HG02981 (cell line): Measurements from ENCODE around the gene NIPAL1.
"Not testable (repeated sequence)": the region's sequence is repeated elsewhere in the genome, so short reads cannot be mapped to it uniquely, and the experiment has no call there.

Experiments used
- ATAC-seq: cut with Tn5 transposase; IDR thresholded peaks from one replicate; pipeline ENCODE4 v1.9.1; 2021; ENCODE audit warnings: mild to moderate bottlenecking, moderate library complexity; ENCODE audit not compliant: unreplicated experiment

NIPAL1 gene

GRCh38 chr4:48016141-48017107 lies at the start of gene NIPAL1, which contains the start of gene CNGA1:
NIPAL1 (plus strand) TSS chr4:48016772; CDS start chr4:48016840, 68 bp downstream.
CNGA1 (minus strand) TSS chr4:48016681; CDS start chr4:47952689, 63,992 bp downstream.
- ATAC-seq, result peak; percentile 85

DNA sequence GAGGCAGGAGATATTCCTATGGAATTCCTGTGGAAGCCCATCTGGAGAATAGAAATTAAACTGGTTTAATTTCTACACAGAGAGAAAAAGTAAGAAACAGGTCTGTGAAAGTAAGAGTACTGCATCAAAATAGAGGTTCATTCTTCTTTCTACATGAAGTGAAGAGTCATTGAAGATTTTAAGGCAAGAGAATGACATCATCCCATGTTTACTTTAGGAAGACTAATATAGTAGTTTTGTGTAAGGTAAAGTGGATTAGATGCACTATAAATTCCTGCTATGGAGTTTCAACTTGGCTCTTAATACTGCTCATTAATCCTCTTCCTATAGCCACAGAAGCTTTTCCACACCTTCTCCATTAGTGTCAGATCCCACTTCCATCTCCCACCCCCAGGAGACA lies 47.7 kb upstream of the NIPAL1 start:
- no peak for ATAC-seq

- ATAC-seq, result peak; percentile 50
Observed at GRCh38 chr4:47972181-47972580, 44.4 kb upstream of the NIPAL1 start.

DNA sequence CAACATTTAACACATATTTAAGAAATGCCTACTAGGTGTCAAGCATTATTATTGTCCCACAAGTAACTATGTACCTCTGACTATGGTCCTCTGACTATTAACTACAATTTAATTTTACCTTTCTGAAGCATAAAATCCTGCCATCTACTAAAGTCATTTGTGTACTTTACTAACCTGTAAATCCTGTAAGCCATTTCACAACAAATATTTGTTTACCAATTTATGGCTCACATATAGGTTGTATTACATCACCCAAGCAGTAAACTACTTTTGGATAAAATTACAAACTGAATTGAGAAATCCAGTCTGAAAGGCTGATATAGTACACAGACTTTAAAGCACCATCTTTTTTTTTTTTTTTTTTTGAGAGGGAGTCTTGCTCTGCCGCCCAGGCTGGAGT lies 43.9 kb upstream of the NIPAL1 start:
- no peak for ATAC-seq

GRCh38 chr4:47974566-47974965 lies 42.0 kb upstream of the NIPAL1 start:
- ATAC-seq, result no peak

DNA sequence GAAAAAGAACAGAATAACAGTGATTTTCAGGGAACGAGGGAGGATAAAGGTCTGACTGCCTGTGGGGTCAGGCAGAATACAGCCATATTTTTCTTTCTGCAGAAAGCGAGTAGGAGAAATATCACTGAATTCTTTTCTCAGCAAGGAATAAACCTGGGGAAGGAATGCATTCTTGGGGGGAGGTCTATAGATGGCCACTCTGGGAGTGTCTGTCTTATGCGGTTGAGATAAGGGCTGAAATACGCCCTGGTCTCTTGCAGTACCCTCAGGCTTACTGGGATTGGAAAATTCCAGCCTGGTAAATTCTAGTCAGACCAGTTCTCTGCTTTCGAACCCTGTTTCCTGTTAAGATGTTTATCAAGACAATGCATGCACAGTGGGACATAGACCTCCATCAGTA lies 26.4 kb upstream of the NIPAL1 start:
- ATAC-seq, result no peak

- not testable (repeated sequence) for ATAC-seq
Observed at GRCh38 chr4:47992475-47992874, 24.1 kb upstream of the NIPAL1 start.

- ATAC-seq, result no peak
Observed at GRCh38 chr4:47996021-47996420, 20.6 kb upstream of the NIPAL1 start.

GRCh38 chr4:48002267-48002666 lies 14.3 kb upstream of the NIPAL1 start:
- no peak for ATAC-seq

GRCh38 chr4:48003568-48003967 lies 13.0 kb upstream of the NIPAL1 start:
- not testable (repeated sequence) for ATAC-seq

DNA sequence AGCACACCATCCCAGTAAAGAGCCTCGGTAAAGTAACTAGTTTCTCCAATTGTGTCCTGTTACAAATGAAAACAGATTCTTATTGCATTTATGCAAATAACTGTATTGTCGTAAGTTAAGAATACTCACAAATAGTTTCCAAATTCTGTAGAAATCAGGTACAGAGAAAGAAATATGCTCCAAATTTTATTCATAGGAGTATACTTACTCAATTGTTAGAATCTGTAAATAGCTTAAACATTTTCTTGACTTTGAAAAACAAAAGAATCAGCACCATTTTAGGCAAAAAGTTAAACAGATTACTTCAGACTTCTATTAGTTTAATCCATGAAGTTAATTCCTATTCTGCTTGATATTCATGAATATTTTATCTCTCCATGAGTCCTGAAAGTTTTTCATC lies 10.8 kb upstream of the NIPAL1 start:
- no peak for ATAC-seq

DNA sequence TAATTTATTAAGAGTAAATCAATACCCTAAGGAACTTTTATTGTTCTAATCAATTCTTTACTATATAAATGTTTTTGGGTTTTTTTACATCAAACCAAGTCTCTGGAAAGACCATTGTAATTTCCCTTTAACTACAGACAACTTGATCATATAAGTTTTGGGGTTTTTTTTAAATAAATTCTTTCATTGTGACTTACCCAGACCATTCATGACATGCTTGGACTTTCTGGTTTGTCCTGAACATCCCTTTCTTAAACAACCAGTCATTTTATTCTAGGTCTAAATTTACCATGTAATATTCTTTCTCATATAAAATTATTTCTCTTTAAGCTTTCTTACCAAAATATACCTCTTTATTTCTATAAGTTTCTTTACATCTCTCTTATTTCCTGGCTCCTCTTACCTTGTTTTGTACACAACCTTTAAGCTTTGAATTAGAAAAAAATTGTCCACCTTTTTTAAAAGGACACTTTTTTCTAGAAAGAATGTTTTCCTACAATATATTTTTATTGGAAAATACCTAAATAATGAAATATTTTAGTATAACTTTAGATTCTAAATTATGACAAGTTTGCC lies 8.5 kb upstream of the NIPAL1 start:
- ATAC-seq, result no peak

- not testable (repeated sequence) for ATAC-seq
Observed at GRCh38 chr4:48010906-48011305, 5.7 kb upstream of the NIPAL1 start.

GRCh38 chr4:48011722-48012121 lies 4.8 kb upstream of the NIPAL1 start:
- ATAC-seq, result no peak

- ATAC-seq, result no peak
Observed at GRCh38 chr4:48012824-48013223, 3.7 kb upstream of the NIPAL1 start.

- ATAC-seq, result no peak
Observed at GRCh38 chr4:48015216-48015615, 1.4 kb upstream of the NIPAL1 start.

DNA sequence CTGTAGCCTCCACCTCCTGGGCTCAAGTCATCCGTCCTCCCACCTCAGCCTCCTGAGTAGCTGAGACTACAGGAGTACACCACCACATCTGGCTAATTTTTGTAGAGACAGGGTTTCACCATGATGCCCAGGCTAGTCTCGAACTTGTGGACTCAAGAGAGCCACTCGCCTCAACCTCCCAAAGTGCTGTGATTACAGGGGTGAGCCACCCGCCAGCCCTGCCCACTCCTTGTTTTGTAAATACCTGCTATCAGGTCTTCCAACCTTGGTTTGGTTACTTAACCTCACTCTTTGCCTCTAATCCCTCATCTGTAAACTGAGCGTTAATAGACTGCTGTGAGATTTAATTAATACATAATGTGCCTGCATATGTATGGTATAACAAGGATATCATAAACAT lies 894 bp upstream of the NIPAL1 start:
- no peak for ATAC-seq

- ATAC-seq, result no peak
Observed at GRCh38 chr4:48017108-48017571, 568 bp downstream of the NIPAL1 start.

DNA sequence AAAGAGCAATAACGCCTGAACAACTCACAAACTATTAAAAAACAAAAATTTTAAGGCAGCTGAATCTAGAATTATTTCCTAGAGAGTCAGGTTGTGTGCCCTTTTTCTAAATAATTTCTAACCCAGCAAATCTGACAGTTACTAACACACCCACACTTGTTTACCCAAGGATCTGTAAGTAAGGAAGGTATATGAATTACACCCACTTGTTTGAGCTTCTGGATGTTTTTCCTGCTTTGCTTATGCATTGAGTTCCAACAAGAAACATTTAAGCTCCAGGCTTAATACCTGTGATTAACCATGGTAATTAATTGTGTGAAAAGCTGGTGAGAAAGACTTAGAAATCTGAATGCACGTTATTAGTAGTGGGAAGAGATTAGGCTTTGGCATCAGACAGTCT lies 1.5 kb downstream of the NIPAL1 start:
- ATAC-seq, result no peak

GRCh38 chr4:48021100-48021499 lies 4.5 kb downstream of the NIPAL1 start:
- no peak for ATAC-seq

DNA sequence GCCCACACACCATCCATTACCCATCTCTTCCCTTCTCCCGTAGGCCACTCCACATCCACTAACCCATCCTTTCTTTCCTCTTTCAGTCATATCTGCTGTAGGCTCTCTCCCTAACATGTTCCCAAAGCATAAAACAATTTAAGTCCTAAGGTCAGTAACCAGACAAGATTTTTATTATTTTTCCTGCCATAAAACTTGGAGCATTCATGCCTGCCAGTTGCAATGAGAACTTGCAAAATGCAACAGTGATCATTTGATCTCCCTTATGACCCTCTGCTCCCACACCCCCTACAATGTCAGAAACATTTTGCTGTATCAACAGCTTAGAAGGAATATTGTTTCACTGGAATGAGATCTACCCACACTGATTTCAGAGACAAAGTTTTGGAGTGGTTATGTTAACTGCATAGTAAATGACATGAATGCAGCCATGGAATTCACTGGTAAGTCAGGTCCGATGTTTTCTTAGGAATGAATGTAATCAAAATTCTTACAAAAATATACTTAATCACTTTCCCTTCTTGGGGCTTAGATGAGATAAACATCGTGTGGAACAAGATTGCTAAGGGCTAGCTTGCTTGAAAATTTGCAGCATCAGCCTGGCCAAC lies 5.7 kb downstream of the NIPAL1 start:
- ATAC-seq, result no peak

GRCh38 chr4:48024522-48024921 lies 8.0 kb downstream of the NIPAL1 start:
- no peak for ATAC-seq
